Measurements from ENCODE around the gene UBTF. TPM values are rescaled to one million over a fixed set of nuclear protein-coding genes. Genes with fewer than 3 reads are reported as not detected.

Gene UBTF
- total RNA-seq, 2 experiments from 2014 or later, result 127 to 162 TPM

DNA sequence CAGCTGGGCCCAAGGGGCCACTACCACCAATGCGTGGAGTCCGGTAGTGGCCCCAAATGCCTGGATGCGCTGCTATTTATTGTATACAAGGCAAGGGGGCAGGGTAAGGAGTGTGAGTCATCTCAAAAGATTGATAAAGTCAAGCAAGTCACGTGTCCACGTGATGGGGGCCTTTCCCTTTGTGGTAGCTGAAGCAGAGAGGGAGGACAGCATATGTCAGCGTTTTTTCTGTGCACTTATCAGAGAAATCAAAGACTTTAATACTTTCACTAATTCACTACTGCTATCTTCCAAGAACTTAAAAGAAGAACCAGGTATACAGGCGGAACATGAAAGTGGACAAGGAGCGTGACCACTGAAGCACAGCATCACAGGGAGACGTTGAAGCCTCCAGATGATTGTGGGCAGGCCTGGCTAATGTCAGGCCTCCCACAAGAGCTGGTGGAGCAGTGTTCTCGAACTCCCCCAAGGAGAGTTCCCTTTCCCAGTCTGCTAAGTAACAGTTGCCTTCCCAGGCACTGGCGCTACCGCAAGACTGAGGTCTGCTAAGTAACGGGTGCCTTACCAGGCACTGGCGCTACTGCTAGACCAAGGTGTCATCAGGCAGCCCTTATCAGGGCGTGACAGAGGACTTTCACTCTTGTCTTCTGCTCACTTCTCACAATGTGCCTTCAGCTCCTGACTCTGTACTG, 59.8 kb downstream of the UBTF start:
- H3K36me3 Mint-ChIP-seq (ENCODE audit: low read depth), result peaks cover 10% of the 10 kb centered on the region
- ChIA-PET CTCF (interaction anchor here (0.9 to 2.0 kb wide), 3 partner anchors 8 to 11 kb away, joined by 3 to 8 read pairs (median 4); no protein-coding TSS in a partner anchor), POLR2A (no interaction called here)
- peak; percentile 60 for ATAC-seq
- H3K9me3 Mint-ChIP-seq (ENCODE audit: low read depth), result no peaks in the 10 kb centered on the region
- H3K27ac Mint-ChIP-seq, result no peak overlapping the region
- no peak overlapping the region for H3K4me3 Mint-ChIP-seq
- DNase-seq, result peak; percentile 44
- H3K27me3 Mint-ChIP-seq, result no peaks in the 10 kb centered on the region
- intact Hi-C loops (cut with DNase I, micrococcal nuclease), result no loop called here
- peaks cover 4% of the 10 kb centered on the region for H3K4me1 Mint-ChIP-seq

- H3K27ac Mint-ChIP-seq, result no peak overlapping the region
- no peaks in the 10 kb centered on the region for H3K27me3 Mint-ChIP-seq
- intact Hi-C loops (cut with DNase I, micrococcal nuclease), result no loop called here
- H3K9me3 Mint-ChIP-seq (ENCODE audit: low read depth), result no peaks in the 10 kb centered on the region
- DNase-seq (no peak), ATAC-seq (no peak)
- ChIA-PET CTCF (interaction anchor here (1.3 kb wide), 1 partner anchor 13 kb away, joined by 3 read pairs; no protein-coding TSS in a partner anchor), POLR2A (no interaction called here)
- peaks cover 22% of the 10 kb centered on the region for H3K36me3 Mint-ChIP-seq (ENCODE audit: low read depth)
- no peak overlapping the region for H3K4me3 Mint-ChIP-seq
- peaks cover 4% of the 10 kb centered on the region for H3K4me1 Mint-ChIP-seq
These were observed 64.0 kb downstream of the UBTF start for GRCh38 chr17:44155488-44155887.

Small RNA genes lying within 50 kb of the gene (microRNA-seq; reads per million reads assigned to microRNA genes)
- 1.1 reads per million for gene MIR6782 (ENCODE audit: borderline replicate concordance)

Other genes starting within 250 kb of the UBTF start
- gene NAGS, start 215.1 kb downstream of the UBTF start, total RNA-seq, result 1 to 10 TPM; 1.3 to 1.5 TPM
- gene TMEM101, start 204.7 kb downstream of the UBTF start, total RNA-seq, result 10 to 100 TPM; 17.6 to 22.7 TPM
- gene LSM12, start 153.0 kb downstream of the UBTF start, total RNA-seq, result 100 to 1,000 TPM in 1 of 2 experiments, 10 to 100 TPM in 1; 93.1 to 102 TPM
- gene G6PC3, start 148.9 kb downstream of the UBTF start, total RNA-seq, result 10 to 100 TPM; 21.3 to 22.0 TPM
- 10 to 100 TPM; 16.5 to 22.0 TPM for gene HDAC5, start 96.0 kb downstream of the UBTF start, total RNA-seq
- gene HROB, start 77.7 kb downstream of the UBTF start, total RNA-seq, result 10 to 100 TPM; 17.1 to 23.3 TPM
- under 1 TPM; 0.14 TPM for gene ASB16, start 49.0 kb downstream of the UBTF start, total RNA-seq
- gene TMUB2, start 32.7 kb downstream of the UBTF start, total RNA-seq, result 10 to 100 TPM; 19.8 to 20.3 TPM
- 10 to 100 TPM; 66.3 to 70.6 TPM for gene ATXN7L3, start 19.8 kb downstream of the UBTF start, total RNA-seq
- gene SLC4A1, start 48.5 kb upstream of the UBTF start, total RNA-seq, result not detected
- under 1 TPM in 1 of 2 experiments, not detected in 1; 0.11 TPM for gene RUNDC3A, start 88.9 kb upstream of the UBTF start, total RNA-seq
- 100 to 1,000 TPM; 127 to 129 TPM for gene SLC25A39, start 105.1 kb upstream of the UBTF start, total RNA-seq
- gene GRN, start 125.6 kb upstream of the UBTF start, total RNA-seq, result 10 to 100 TPM; 35.4 to 68.0 TPM
- under 1 TPM; 0.18 to 0.32 TPM for gene FAM171A2, start 144.2 kb upstream of the UBTF start, total RNA-seq
- 1 to 10 TPM; 1.6 to 1.7 TPM for gene ITGA2B, start 170.0 kb upstream of the UBTF start, total RNA-seq

All from activated CD4-positive, alpha-beta T cell treated with anti-CD3 and anti-CD28 coated beads for 36 hours (primary cell).